COLO668 (cell line): Measurements from ENCODE around the gene COL8A2.
A peak's percentile ranks its signal among the peaks of the same experiment; 100 is the strongest.

Experiments used
- DNase-seq: peaks from one replicate; lab custom pipeline; 2025; ENCODE audit not compliant: unreplicated experiment; lab: John Stamatoyannopoulos, UW

COL8A2 gene

DNA sequence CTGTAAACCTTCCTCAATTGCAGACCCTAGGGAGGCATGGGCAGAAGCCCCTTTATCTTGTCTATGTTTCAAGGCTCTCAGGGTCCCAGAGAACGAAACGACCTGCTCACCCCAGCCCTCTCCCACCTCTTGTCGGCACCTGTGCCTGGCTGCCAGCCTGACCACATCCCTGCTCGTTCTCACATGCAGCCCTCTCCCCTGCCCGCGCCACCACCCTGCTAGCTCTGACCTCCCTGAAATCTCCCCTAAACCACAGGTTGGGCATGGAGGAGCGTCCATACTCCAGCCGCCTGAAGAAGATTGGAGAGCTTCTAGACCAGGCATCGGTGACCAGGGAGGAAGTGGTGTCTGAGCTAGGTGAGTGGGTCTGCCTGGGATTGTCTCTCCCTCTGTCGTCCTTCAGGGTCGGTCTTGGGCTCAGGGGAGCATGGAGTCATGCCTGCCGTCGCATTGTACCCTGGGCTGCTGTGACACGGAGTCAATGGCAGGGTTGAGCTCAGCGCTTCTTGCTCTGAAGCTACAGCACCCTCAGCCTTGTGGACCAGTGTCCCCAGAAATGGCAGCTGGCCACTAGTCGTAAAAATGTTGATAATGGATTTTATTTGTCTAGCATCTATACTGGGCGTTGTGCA is 32.7 kb downstream of the COL8A2 start:
- no peak for DNase-seq

DNA sequence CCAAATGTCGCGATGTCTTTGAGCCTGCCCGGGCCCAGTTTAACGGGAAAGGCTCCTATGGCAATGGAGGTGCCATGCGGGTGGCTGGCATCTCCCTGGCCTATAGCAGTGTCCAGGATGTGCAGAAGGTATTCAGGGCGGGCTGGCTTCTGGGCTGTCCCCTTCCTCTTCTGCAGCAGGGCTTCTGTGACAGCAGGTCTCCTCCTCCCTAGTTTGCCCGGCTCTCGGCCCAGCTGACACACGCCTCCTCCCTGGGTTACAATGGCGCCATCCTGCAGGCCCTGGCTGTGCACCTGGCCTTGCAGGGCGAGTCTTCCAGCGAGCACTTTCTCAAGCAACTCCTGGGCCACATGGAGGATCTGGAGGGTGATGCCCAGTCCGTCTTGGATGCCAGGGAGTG is 33.3 kb downstream of the COL8A2 start:
- no peak for DNase-seq

- DNase-seq, result no peak
Measured at GRCh38 chr1:36091141-36091540, 33.9 kb downstream of the COL8A2 start.

DNA sequence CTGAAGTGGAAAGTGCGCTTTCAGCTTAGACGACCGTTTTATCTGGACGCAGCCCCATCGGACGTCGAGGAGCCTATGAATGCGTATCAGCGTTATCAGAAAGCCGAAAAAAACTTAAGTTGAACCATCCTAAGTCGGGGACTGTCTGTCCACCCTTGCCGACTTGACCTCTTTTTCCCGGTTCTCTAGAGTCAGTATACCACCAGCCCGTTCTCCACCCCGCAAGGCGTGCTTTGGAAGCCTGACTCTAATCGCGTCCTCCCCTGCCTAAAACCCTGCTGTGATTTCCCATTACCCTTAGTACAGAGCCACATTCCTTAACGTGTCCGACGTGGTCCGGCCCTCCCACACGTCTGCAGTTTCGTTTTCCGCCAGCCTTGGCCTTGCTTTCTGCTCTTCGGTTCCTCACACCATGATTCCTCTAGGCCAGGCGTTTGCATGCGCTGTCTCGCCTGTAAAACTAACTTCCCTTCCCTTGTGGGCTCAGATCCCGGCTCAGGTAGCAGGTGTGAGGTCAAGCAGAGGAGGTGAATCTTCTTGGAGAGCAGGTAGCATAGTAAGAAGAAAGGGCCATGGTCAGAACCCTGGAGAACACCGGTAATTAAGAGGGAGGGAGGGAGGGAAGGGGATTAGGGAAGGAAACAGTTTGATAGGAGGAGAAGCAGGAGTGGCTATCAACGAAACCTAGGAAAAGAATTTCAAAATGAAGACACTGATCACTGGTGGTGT is 35.5 kb downstream of the COL8A2 start:
- no peak for DNase-seq

DNA sequence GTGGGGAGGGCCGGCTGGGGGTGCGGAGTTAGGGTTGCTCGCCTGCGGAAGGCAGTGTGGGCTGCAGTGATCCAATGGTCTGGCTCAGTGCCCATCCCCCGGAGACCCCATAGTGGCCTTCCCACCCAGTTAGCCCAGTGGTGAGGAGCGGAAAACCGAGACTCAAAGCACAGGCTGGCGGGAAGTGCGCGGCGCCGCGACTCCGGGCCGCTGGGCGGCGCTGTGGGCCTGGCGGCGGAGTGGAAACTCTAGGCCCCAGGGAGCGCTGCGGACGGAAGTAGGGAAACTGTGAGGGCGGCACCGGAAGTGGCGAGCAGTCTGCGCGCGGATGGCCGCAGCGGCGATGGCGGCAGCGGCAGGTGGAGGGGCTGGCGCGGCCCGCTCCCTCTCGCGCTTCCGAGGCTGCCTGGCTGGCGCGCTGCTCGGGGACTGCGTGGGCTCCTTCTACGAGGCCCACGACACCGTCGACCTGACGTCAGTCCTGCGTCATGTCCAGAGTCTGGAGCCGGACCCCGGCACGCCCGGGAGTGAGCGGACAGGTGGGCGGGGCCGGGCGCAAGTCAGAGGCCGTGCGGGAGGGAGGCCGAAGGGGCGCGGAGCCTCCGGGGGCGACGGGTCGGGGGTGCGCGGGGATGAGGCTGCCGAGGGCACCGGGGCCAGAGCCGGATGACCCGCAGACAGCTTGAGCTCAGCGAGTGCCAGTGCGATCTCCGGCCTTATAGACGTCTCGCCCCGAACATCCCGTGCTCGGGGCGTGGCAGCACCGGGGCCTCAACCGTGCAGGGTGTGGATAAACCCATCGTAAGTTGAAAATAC is 36.2 kb downstream of the COL8A2 start, which contains the start of gene ADPRS:
Gene ADPRS, plus strand, starts transcription at position 316 of the 816 bp plus-strand sequence. Its CDS starts 13 bp downstream, at position 329.
- peak; percentile 97 for DNase-seq

- DNase-seq, result no peak
Measured at GRCh38 chr1:36088265-36088576, 36.8 kb downstream of the COL8A2 start.

GRCh38 chr1:36087233-36088123 is 37.5 kb downstream of the COL8A2 start:
- DNase-seq, result peak; percentile 27

- no peak for DNase-seq
Measured at GRCh38 chr1:36086529-36087232, 38.3 kb downstream of the COL8A2 start.

GRCh38 chr1:36085686-36086526 is 39.1 kb downstream of the COL8A2 start:
- no peak for DNase-seq

- no peak for DNase-seq
Measured at GRCh38 chr1:36085126-36085525, 39.9 kb downstream of the COL8A2 start.

- peak; percentile 41 for DNase-seq
Measured at GRCh38 chr1:36084497-36085115, 40.4 kb downstream of the COL8A2 start.

DNA sequence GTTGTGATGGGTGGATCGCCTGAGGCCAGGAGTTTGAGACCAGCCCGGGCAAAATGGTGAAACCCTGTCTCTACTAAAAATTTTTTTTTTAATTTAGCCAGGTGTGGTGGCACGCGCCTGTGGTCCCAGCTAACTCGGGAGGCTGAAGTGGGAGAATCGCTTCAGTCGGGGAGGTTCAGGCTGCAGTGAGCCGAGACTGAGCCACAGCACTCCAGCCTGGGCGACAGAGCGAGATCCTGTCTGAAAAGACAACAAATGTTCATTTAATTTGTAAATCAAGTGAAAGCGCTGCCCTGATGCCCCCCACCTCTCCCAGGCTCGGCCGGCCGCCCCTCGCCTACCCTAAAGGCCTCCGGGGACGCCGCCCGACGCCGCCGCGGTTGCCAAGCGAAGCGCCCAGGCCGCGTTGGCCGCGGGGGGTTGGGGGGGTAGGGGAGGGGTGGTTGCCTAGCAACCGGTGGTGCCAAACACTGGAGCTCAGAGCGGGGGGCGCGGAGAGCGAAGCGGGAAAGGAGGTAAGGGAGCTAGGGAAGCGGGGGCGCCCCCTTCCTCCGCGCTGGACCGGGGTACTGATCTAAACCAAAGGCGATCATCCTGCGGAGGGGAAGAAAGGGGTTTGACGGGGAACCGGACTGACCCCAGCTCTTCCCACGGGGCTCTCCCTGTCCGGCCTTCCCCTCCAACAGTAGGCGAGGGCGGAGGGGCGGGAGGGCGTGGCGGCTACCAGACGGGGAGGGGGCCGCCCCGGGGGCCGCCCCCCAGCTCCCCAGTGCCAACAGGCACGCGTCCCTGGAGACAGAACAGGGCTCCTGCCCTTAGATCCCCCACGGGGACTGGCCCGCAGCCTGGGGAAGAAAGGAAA is 41.2 kb downstream of the COL8A2 start, which contains the start of gene TEKT2:
Gene TEKT2, plus strand, starts transcription at position 460 of the 862 bp plus-strand sequence. CDS start 828 bp downstream, outside the sequence.
- DNase-seq, result peak; percentile 83

GRCh38 chr1:36083219-36083618 is 41.8 kb downstream of the COL8A2 start:
- DNase-seq, result no peak

GRCh38 chr1:36081926-36082485 is 43.0 kb downstream of the COL8A2 start:
- no peak for DNase-seq

DNA sequence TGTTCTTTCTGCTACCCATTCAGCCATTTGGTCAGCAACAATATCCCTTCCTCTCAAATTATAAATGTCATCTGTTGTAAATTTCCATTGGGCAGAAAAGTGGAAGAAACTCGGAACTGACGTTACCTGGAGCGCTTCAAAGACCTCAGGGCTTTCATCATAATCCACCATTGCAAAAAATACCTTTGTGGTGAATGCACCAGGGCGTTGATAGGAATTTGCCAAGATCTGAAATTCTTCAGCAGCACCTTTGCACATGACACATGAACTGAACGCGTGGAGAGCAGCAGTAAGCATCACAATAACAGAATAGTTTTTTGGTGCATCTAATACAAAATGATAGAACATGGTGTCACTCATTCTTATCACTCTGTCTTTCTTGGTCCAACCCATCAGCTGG is 44.2 kb downstream of the COL8A2 start:
- DNase-seq, result no peak

GRCh38 chr1:36080236-36080635 is 44.8 kb downstream of the COL8A2 start:
- no peak for DNase-seq

DNA sequence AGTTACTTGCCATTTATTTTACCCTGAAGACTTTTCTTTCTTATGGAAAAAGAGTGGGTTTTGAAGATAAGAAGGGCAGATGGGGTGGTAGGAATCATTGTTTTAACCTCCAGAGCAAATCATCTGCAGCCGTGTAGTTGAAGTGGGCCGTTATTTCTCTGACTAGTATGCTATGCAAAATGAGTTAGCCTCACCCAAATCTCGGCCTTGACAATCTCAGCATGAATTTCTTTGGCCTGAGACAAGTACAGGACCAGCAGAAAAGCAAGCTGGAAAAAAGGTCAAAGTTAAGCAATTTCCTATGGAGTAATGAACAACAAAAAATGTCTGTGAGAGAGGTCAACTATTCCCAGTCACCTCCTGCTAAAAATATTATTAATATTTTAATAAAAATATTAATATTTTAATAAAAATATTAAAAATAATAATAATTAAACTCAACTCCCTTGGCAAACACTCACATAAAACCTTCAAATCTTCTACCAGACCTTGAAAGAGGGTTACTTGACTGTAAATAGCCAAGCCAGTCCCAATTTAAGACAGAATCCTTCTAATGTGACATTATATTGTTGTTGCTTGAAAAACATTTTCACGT is 47.9 kb downstream of the COL8A2 start:
- DNase-seq, result no peak
